Mesenteric fat pad (tissue), 1 donor: ENCODE results near the gene HDAC4. TPM values are rescaled to one million over a fixed set of nuclear protein-coding genes. Genes with fewer than 3 reads are reported as not detected.

Experiments used
- DNase-seq: peaks from one replicate; pipeline ENCODE4 v3.0.0-alpha.2; 2020; ENCODE audit warnings: low spot score
- total RNA-seq: library from RNA; stranded (reverse); fragmentation: NEBNext Ultra II Directional; extraction: Animal tissue kit (Norgen Biotek cat#: 25700); gene quantifications from one replicate; pipeline ENCODE4 v1.2.1, GENCODE V29; 2021
- donor health status: DM: yes; HTN: yes; CAD: no.

The HDAC4 gene
- total RNA-seq, 1 donor from 2014 or later = 44.9 TPM

DNA sequence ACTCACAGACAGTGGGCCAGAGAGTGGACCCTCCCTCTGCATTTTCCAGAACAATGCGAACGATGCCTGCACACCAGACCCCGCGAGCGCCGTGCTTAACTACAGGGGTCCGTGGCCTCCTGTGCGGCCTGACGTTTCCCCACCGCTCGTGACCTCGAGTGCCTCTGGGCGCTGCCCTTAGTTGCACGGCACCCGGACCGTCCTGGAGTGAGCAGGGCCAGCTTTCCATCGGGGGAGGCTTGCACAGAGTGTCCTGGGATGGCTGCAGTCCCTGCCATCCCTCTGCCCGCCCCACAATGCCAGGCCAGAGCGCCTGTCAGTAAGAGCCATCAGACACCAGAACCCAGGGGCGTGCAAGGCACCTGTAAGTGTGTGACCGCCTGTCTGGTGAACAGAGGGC is 335.9 kb downstream of the HDAC4 start:
- DNase-seq = no peak

DNA sequence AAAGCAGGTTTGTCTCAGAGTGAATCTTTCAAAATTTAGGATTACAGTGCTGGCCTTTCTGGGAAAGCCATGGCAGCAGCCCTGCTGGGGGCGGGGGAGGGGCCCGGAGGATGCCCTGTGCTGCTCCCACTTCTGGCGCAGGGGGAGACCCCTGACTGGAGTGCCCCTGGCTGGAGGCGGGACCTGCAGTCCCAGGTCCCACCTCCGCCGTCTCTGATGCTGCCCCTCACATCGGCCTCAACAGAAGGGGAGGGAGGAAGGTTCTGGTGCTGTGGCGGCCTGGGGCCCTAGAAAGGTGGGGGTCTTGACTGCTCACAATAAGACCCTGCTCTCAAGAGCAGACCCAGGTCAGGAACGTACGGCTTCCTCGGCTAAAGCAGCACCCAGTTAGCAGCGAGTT is 336.6 kb downstream of the HDAC4 start:
- DNase-seq = no peak

DNA sequence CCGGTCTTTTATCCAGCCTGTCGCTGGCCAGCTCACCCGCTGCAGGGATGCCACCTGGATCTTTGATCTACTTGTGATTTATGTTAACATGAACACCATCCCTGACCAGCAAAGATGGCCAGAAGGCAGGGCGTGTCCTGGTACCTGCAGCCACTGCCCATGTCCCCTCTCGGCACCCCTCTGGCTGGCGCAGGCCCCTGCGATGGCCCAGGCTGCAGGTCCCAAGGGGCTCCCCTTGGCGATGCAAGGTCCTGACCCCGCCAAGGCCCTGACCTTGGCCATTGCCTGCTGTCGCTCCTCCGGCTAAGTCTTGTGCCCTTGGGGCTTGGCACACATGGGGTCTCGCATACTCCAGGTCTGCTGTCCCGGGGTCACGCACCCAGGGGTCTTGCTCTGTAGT is 338.1 kb downstream of the HDAC4 start:
- no peak for DNase-seq

DNA sequence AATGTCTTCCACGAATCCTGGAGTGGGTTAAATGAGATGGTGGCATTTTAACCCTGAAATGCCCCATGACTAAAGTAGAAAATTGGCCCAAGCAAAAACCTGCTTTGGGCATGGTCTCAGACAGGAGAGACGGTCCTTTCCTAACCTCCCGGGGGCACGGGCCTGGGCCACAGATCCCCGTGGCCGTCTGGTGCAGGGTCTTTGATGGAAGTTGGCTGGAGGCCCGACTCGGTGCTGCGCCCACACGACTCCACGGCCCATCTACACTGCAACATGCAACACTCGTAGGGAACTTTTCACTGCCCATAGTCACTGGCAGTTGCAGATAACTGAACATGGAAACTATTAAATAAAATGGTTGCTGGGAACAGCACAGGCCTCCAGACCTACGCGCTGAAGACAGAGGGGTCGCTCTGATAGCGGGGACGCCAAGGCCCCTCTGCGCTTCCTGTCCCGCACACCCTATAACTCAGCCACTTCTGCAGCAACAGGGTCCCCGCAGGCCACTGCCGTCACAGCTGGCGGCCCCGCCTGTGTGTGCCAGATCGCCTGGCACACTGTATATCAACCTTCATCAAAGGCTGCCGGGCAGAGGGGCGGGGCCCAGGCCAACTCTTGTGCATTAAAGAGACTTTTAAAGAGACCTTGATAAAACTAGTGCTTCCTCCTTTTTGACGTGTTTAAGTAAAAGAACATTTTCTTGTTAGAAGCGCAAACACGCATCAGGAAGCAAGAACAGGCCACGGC is 338.8 kb downstream of the HDAC4 start:
- DNase-seq = no peak

DNA sequence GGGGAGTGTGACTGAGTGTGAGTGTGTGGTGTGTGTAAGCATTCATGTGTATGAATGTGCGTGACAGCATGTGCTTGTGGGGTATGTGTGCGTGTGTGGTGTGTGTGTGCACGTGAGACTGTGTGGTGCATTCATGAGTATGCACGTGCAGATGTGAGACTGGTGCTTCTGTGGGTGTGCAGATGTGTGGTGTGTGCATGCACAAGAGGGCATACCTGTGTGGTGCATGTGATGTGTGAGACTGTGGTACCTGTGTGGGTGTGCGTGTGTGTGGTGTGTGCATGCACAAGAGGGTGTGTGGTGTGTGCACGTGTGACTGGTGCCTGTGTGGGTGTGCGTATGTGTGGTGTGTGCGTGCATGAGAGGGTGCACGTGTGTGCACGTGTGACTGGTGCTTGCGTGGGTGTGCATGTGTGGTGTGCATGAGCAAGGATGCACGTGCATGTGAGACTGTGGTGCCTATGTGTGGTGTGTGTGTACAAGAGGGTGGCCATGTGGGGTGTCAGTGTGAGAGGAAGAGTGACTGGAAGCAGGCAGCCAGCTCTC is 339.6 kb downstream of the HDAC4 start:
- no peak for DNase-seq

DNA sequence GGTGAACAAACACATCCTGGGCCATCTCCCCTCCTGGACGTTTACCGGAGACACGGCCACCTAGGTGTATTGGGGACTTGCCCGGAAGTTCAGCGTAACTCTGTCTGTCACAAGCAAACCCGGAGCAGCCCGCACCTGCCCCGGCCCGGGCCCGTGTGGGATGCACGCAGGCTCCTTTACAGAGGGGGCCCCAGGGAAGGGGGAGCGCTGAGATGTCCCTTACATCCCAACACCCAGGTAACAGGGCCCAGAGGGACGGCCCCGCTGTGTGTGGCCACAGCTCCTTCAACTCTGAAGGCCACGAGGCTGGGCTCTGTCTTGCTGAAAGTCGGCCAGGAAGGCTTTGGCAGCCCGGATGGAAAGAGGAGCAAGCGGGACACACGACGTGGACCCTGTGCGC is 340.1 kb downstream of the HDAC4 start:
- no peak for DNase-seq

DNA sequence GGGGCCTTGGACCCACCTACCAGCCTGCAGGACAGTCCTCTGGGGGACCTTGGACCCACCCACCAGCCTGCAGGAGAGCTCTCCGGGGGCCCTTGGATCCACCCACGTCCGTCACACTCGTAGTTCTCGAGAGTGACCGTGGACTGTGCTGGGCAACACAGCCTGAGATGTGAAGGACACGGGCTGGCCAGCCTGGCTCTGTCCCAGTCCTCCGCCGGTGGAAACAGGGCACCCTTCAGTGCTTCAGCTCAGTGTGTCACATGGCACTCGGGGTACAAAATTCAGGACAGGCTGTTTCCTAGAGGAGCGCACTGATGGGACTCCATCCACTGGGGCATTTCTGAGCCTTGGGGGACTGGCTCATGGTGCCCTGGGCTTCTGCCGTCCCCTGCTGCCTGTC is 341.0 kb downstream of the HDAC4 start:
- no peak for DNase-seq

DNA sequence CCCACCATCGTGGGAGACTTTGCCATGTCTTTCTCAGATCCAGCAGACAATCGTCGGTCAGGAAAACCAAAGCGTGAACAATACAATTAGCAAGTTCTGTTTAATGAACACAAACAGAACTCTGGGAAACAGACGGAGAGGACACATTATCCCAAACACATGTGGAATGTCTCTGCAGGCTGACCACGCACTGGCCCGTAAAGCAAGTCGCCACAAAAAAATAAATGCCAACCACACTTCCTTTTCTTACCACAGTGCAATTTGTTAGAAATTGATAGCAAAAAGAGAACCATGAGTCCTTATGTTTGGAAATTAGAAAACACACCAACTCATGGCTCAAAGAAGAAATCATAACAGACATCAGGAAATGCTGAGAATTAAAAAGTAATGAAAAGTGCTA is 342.1 kb downstream of the HDAC4 start:
- DNase-seq = no peak

DNA sequence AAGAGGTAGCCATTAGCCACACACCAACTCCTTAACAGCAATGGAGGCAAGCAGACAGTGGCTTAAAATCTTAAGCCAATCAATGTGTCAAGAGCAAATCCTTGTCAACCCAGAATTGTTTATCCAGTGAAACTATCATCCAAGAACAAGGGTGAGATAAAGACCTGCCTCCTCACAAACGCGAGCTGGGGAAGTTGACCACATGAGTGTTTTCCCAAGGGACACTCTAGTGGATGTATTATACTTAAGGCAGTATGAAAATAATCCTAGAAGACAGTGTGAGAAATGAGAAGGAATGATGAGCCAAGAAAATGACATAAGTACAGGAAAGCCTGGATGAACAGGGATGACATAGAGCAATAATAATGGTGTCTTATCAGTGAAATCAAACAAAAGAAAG is 343.3 kb downstream of the HDAC4 start:
- DNase-seq = no peak

DNA sequence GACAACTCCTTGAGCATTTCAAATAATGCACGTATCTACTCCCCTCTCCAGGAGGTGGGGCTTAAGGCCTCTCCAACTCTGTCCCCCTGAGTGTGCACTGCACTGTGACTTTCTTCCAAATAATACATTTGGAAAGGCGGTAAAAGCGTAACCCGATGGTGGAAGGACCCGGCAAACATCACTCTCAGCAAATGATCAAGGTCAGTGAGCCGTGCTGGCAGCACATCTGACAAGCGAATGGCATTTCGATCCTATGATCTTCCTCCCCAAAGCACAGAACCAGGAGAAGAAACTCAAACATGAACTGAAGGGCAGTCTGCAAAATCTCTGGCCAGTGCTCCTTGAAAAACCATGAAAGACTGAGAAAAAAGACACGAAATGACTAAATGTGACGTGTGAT is 344.2 kb downstream of the HDAC4 start:
- DNase-seq = no peak

DNA sequence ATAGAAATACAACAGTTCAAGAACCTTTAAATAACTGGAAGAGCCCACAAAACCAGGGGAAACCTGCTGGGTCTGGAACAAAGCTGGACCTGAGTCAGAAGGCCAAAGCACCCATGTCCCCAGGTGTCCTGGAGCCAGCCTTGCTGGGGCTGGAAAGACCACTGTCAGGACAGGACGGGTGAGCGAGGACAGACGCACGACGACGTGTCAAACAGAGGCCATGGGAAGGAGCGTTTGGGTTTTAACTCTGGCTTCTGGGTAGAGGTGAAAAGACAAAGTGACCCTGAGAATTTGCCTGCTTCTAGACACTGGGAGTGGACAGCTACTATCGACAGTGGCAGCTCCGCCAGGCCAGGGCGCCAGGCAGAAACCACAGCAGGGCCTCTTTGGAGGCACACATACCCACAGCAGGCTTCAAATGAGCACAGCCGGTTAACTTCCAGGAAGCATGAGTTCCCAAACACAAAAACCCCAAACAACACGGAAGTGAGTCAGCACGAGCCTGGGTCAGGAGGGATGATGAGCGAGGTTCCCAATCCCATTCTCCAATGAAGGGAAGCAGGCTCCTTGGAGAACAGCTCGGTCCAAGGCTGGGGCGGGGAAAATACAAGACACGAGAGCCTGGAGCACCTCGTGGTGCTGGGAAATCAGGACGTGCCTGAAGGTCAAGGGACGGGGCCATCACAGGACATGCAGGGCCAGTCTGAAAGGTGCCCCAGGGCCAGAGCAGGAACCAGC is 344.9 kb downstream of the HDAC4 start:
- no peak for DNase-seq

DNA sequence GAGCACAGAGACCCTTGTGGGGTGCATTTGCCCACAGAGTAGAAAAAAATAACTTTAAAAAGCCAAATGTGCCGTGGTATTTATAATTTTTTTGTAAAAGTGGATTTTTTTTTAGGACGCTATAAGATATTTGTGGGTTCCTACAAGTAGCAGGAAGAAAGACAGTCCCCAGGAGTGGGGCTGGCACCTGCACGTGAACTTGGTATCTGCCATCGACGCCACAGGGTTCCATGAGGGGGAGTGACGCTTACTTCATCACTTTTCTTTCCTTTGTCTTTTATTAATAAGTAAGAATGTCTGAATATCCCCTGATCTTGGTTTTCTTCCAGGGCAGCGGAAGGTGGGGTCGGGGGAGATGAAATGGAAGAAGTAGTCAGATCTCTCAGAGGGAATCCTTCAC is 345.9 kb downstream of the HDAC4 start:
- DNase-seq = no peak

DNA sequence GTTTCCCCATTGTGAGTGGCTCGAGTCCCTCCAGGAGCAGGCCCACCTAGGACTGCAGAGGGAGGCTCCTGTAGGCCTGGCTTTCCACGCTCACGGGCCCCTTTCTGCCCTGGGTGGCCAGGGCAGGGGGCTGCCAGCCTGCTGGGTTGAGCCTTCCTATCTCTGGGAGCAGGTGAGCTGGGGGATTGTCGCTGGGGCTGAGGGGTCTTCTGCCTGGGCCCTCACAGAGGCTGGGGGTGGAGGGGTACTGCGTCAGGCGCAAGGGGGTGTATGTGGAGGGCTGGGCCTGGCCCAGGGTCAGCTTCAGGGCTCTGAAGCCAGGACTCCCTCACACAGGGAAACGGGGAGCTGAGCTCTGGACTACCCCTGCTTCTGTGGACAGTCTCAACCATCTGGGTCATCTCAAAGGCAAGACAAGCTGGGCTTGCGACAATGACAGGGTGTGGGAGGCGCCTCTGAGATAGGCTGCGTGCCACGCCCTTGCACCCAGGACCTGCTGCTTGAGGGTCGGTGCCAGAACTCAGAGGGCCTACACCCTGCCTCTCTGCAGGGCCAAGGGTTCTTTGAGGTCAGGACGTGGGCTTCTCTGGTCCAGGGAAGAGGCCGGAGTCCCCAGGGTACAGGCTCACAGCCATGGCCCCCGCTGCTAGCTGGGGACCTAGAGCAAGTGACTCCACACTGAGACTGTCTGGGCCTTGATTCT is 346.9 kb downstream of the HDAC4 start:
- no peak for DNase-seq

DNA sequence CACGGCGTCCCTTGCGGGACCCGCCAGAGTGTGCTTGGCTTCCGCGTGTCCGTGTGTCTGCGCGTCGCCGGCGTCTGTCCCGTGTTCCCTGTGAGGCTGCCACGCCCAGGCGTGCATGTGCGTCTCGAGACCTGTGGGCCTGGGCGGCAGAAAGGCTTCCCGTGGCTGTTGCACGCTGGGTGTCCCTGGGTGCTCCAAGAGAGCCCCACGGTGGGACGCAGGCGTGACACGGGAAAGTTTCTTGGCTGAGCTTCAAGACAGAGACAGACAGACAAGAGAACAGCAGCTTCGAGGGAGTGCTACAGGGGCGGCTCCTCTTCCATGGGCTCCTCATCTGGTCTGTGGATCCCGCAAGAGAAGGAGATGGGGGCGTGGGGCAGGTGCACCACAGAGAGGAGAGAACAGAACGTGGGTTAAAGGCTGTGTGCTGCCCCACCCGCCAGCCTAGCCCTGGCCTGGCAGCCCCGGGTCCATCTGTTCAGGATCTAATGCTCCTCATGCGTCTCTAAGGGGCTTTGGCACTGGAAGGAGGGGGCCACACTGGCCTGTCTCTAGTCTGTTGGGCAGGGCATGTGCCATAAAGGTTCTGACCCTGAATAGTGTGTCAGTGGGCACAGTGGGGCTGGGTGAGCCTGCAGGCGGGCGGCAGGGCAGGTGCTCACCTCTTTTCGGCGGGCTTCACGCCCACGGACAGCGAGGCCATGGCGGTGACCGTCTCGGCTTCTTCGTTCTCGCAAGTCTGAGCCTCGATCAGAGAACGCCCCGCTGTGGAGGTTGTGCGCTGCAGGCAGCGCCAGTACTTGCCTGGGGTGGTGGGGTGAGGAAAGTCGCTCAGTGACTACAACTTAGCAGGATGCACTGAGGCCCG is 347.8 kb downstream of the HDAC4 start:
- no peak for DNase-seq

DNA sequence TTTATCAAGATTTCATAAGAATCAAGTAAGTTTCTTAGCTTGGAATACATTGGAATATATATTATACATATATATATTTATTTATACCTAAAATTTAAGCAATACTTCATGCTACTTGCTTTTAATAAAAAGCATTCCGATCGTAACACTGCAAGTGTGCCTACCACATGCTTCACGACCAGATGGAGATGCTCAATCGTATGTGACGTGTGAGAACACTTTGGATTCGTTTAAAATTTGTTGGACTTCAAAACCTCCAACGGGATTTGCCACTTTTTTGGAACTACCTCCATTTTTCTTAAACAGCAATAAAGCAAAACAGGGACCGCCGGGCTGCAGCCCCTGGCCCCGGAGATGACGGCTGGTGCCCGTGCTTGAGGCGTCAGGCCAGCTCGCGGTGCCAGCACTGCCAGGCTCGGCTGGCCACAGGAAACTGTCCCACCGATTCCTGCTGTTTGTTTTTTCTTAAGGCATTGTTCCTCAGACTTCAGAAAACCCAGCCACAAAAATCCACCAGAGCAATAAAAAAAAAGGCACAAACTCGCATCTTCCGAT is 348.9 kb downstream of the HDAC4 start:
- no peak for DNase-seq

DNA sequence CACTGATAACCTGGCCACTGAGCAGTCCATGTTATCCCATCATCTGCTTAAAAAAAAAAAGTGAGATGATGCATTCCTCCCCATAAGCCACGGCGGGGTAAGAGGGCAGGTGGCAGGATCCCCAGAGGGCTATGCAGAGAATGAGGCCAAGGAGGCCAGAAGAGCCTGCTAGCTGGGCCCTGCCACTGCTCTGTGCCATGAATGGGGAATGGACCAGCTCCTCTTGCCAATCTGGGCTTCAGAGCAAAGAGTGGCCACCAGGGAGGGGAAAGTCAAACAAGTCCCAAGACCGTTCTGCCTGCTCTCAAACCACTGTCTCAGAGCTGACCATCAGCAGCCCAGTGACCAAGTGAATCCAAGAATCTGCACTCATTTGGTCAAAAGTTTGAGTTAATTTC is 350.6 kb downstream of the HDAC4 start:
- no peak for DNase-seq

DNA sequence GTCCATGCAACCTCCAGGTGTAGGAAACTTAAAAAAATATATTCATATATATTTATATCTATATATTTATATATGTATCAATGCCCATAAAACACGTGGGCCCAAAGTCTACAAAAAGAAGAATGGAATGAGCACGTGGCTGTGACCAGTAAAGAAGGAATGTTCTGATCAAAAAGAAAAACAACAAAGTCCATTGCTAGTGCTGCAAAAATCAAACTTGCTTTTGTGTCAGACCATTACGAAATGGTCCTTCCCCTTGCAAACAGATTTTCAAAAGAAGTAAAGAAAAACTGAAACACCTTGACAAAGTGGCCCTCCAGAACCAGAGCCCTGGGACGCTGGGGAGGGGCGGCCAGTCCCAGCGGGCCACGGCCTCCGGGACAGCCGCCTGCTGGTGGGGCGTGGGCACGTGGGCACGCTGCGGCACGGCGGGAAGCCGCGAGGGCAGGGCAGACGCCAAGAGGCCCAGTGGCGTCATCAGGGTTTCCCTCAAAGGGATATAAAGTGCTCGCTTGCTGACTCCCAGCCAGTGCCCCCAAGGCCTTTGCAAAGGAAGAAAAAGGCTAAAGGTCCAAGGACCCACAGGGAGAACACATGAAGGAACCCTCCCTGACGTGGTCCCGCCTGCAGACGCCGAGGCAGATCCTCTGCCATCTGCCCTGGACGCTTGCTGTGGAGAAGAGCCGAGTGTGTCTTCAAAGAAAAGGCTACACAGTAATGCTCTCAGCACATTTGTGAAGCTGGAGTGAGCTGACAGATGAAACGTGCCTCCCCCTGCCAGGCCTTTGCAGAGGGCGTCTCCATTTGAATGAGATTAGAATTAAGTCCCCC is 351.2 kb downstream of the HDAC4 start:
- DNase-seq = no peak

DNA sequence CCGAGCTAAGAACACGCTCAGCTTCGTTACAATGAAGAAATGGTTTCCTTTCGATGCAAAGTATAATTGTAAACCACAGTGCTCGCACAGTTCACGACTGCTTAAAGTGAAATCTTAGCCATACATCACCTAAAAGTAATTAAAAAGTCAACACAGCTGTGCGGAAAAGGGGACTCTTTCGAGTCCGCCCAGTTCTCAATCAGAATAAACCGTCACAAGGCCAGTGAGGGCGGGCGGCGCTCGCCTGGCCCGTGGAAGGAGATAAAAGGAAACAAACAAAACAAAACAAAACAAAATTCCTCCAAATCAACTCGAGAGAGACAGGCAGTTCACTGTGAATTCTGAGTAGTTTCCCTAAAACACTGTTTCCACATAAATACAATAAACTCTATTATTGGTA is 352.1 kb downstream of the HDAC4 start:
- no peak for DNase-seq

DNA sequence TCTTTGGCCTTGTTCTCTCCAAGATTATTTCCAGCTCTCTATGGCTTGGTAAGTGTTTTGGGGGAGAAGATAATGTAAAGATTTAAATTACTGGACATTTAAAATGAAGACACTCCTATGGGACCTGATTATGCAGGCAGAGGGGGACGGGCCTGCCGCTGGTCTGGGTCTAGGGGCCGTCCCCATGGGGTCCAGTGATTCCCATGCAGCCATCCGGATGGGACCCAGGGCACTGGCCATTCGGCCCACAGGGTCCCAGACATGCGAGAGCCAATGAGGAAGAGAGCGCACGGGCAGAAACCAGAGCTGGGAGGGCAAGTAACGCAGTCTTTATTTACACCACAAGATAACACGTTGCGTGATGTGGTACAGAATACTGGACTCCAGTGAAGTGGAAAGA is 353.0 kb downstream of the HDAC4 start:
- DNase-seq = no peak

DNA sequence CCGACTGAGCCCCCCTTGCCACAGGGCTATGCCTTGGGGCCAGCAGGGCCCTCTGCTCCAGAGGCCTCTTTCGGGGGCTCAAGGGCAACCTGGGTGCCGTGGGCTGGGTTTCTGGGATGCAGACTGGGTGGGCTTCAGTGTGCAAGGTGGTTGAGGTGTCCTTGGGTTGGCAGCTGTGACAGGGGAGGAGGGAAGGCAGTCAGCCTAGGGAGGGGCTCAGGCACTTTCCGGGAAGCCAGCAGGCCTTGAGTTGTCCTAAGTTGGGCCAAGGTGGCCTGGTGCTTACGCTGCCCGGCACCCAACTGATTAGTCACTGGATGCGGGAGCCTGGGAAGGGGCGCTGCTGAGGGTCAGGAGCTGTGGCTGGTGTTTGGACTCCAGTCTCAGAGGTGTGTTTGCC is 353.4 kb downstream of the HDAC4 start:
- no peak for DNase-seq
